Transverse colon (tissue), 4 donors: ENCODE measurements around the gene PIM2. TPM values are rescaled to one million over a fixed set of nuclear protein-coding genes. Genes with fewer than 3 reads are reported as not detected.

Experiments used
- DNase-seq: peaks from one replicate; pipeline ENCODE4 v3.0.0-alpha.2; 2019
- H3K27ac ChIP-seq, 4 donors: fragments of 200-600 bp; sonication (generic); 2 replicates each; pipeline ENCODE4 v1.5.1; 2016 to 2018; ENCODE audit warnings: inconsistent platforms in 4 of 4
- H3K27me3 ChIP-seq: fragments of 200-600 bp; sonication (generic); 2 replicates; pipeline ENCODE4 v1.5.1; 2017; ENCODE audit warnings: inconsistent platforms
- H3K36me3 ChIP-seq, 4 donors: fragments of 200-600 bp; sonication (generic); 2 replicates each; pipeline ENCODE4 v1.5.1; 2017 to 2019; ENCODE audit warnings: inconsistent platforms in 4 of 4
- H3K4me1 ChIP-seq, 4 donors: fragments of 200-600 bp; sonication (generic); 2 replicates each; pipeline ENCODE4 v1.5.1; 2017 to 2020; ENCODE audit warnings: inconsistent platforms in 4 of 4
- H3K4me3 ChIP-seq, 4 donors: fragments of 200-600 bp; sonication (generic); 1 replicate in 1 of 4; 2 replicates in 3 of 4; pipeline versions ENCODE4 v1.5.1 to v1.6.1; 2017 to 2019; ENCODE audit warnings: inconsistent platforms in 4 of 4
- H3K9me3 ChIP-seq, 2 donors: fragments of 200-600 bp; sonication (generic); 2 replicates each; pipeline ENCODE4 v1.5.1; 2017 to 2019; ENCODE audit warnings: inconsistent platforms in 2 of 2
- CTCF ChIP-seq, 5 experiments: fragments of 200-600 bp in 3 of 5; fragments of 450-650 bp in 2 of 5; sonication (generic) in 3 of 5; IDR thresholded peaks; 1 replicate in 2 of 5; 2 replicates in 3 of 5; pipeline ENCODE4 v1.5.1; 2016 to 2017; ENCODE audit warnings: antibody characterized with exemption in 5 of 5, inconsistent platforms in 3 of 5, mild to moderate bottlenecking in 2 of 5, moderate library complexity in 1 of 5
- EP300 ChIP-seq: sonication (generic); formaldehyde crosslinking; IDR thresholded peaks from one replicate; pipeline ENCODE4 v1.6.1; 2017; ENCODE audit warnings: antibody characterized with exemption, low read depth
- POLR2A ChIP-seq: fragments of 450-650 bp; IDR thresholded peaks from one replicate; pipeline ENCODE4 v1.6.1; 2016; ENCODE audit warnings: antibody characterized with exemption, mild to moderate bottlenecking, moderate library complexity
- POLR2AphosphoS5 ChIP-seq, 3 donors: sonication (generic); formaldehyde crosslinking; IDR thresholded peaks; one replicate each; pipeline ENCODE4 v1.6.1; 2016; ENCODE audit warnings: antibody characterized with exemption in 3 of 3
- WGBS, 2 donors: methylation state at CpG; one replicate each; pipeline ENCODE4 v1.1.5; 2018; ENCODE audit warnings: low coverage in 1 of 2; 5-methylcytosine and 5-hydroxymethylcytosine counted together
- in situ Hi-C, 4 donors: fragments of 200-750 bp; cut with MboI; loops; one replicate each; pipeline versions ENCODE4 v1.15.0 to v1.15.1; 2017; ENCODE audit warnings: low sequenced_read_pairs in 3 of 4, low pct_ligation_motif_present in 1 of 4, low pct_unique_long_range_greater_than_20kb in 1 of 4
- intact Hi-C: fragments of 100-400 bp; cut with DNase I; formaldehyde crosslinking; loops from one replicate; pipeline ENCODE4 v1.15.1; 2023; ENCODE audit warnings: low total_unique reads
- total RNA-seq, 4 donors: library from RNA; depleted of rRNA; stranded (reverse); fragments of >200 nt; gene quantifications; one replicate each; pipeline ENCODE4 v1.1.0, GENCODE V29; 2016

PIM2 gene
- total RNA-seq, 4 donors from 2014 or later, result 11.2 to 50.7 (median 20.6) TPM; not detected in 1

GRCh38 chrX:48917139-48918001 lies 1.5 kb downstream of the PIM2 start:
- DNase-seq, result peak; percentile 92
- 41% methylated on average over 27 of the region's 27 CpGs; no CpG with 5 or more reads in 1 of the 2 donors for WGBS, 2 donors
- Histone ChIP-seq H3K4me1 (peaks cover 0 to 18% (median 8%) of the 10 kb centered on the region in 4 donors), H3K4me3 (peak overlapping the region in 3 of 4 donors; percentile 49 to 85 (median 68)), H3K36me3 (no peaks in the 10 kb centered on the region), H3K27me3 (no peaks in the 10 kb centered on the region), H3K9me3 (no peaks in the 10 kb centered on the region), H3K27ac (peak overlapping the region; percentile 86 to 95 (median 94))
- TF ChIP-seq EP300 (no peak), CTCF (IDR thresholded peaks at IDR 0.05) (peak; percentile 90 to 98 (median 94))
- intact Hi-C loops, result no loop called here
- in situ Hi-C loops, result loop anchor here in 1 of 4 donors (25.0 kb wide), 1 partner anchor 280 kb away; no protein-coding TSS in a partner anchor

- Histone ChIP-seq H3K9me3 (no peaks in the 10 kb centered on the region), H3K27ac (no peak overlapping the region), H3K27me3 (no peaks in the 10 kb centered on the region), H3K4me3 (no peak overlapping the region), H3K36me3 (no peaks in the 10 kb centered on the region), H3K4me1 (peaks cover 0 to 28% (median 14%) of the 10 kb centered on the region in 4 donors)
- 88% methylated on average over 10 of the region's 13 CpGs; no CpG with 5 or more reads in 1 of the 2 donors for WGBS, 2 donors
- intact Hi-C loops (no loop called here), in situ Hi-C loops (loop anchor here in 1 of 4 donors (25.0 kb wide), 1 partner anchor 278 kb away; no protein-coding TSS in a partner anchor)
- TF ChIP-seq EP300 (no peak), CTCF (IDR thresholded peaks at IDR 0.05) (no peak), POLR2A (no peak), POLR2AphosphoS5 (IDR thresholded peaks at IDR 0.05) (no peak)
- DNase-seq, result no peak
Observed at GRCh38 chrX:48914593-48915493, 4.0 kb downstream of the PIM2 start.

- no peaks in the 10 kb centered on the region for H3K36me3 ChIP-seq
- no peaks in the 10 kb centered on the region for H3K9me3 ChIP-seq
- no peaks in the 10 kb centered on the region for H3K27me3 ChIP-seq
- WGBS, 2 donors, result 81% methylated on average over 5 of the region's 5 CpGs; no CpG with 5 or more reads in 1 of the 2 donors
- TF ChIP-seq CTCF (IDR thresholded peaks at IDR 0.05) (no peak), POLR2A (no peak), POLR2AphosphoS5 (IDR thresholded peaks at IDR 0.05) (no peak), EP300 (no peak)
- in situ Hi-C loops (loop anchor here in 1 of 4 donors (25.0 kb wide), 1 partner anchor 276 kb away; no protein-coding TSS in a partner anchor), intact Hi-C loops (no loop called here)
- H3K27ac ChIP-seq, result no peak overlapping the region
- no peak overlapping the region for H3K4me3 ChIP-seq
- no peak for DNase-seq
- peaks cover 0 to 28% (median 11%) of the 10 kb centered on the region in 4 donors for H3K4me1 ChIP-seq
Observed at GRCh38 chrX:48913605-48914366, 5.0 kb downstream of the PIM2 start.
